WTC11 (cell line): ENCODE data around the gene SGO2. TPM values are rescaled to one million over a fixed set of nuclear protein-coding genes. Genes with fewer than 3 reads are reported as not detected.

Source experiments
- ATAC-seq: fragments of 200-7000 bp; cut with Tn5 transposase; 2 replicates; pipeline ENCODE4 v1.10.0; 2021; ENCODE audit warnings: mild to moderate bottlenecking, moderate library complexity
- CTCF ChIA-PET: fragments of 300-600 bp; sonication (Branson Sonifier 250); formaldehyde crosslinking; loops from one replicate; lab custom pipeline; 2021; ENCODE audit warnings: antibody characterized with exemption; lab: Charles Lee
- POLR2A ChIA-PET: fragments of 350-600 bp; sonication (Branson Sonifier 250); formaldehyde crosslinking; loops from one replicate; lab custom pipeline; 2021; ENCODE audit warnings: antibody characterized with exemption; lab: Charles Lee
- DNase-seq: peaks from one replicate; pipeline ENCODE4 v3.0.0; 2021; ENCODE audit warnings: low spot score
- H3K27ac Mint-ChIP-seq: 2 replicates; pipeline ENCODE4 v1.8.0; 2021; ENCODE audit warnings: mixed read lengths
- H3K27me3 Mint-ChIP-seq: 2 replicates; pipeline ENCODE4 v1.8.0; 2021; ENCODE audit warnings: low read depth, mild to moderate bottlenecking, moderate library complexity, mixed read lengths
- H3K36me3 Mint-ChIP-seq: 2 replicates; pipeline ENCODE4 v1.8.0; 2021; ENCODE audit warnings: mixed read lengths
- H3K4me1 Mint-ChIP-seq: 2 replicates; pipeline ENCODE4 v1.8.0; 2022; ENCODE audit warnings: mixed read lengths
- H3K4me3 Mint-ChIP-seq: 2 replicates; pipeline ENCODE4 v1.8.0; 2021; ENCODE audit warnings: mild to moderate bottlenecking, moderate library complexity, mixed read lengths
- H3K9me3 Mint-ChIP-seq: 2 replicates; pipeline ENCODE4 v1.8.0; 2021; ENCODE audit warnings: mixed read lengths
- AFF4 ChIP-seq: sonication (generic); formaldehyde crosslinking; IDR thresholded peaks from 2 replicates; pipeline ENCODE4 v1.8.1; 2023; ENCODE audit warnings: mild to moderate bottlenecking, missing genetic modification reagents, borderline replicate concordance
- CDX4 ChIP-seq: fragments of 250-450 bp; sonication (Bioruptor Pico); IDR thresholded peaks from 2 replicates; pipeline ENCODE4 v1.9.0; 2021; ENCODE audit warnings: moderate library complexity, mild to moderate bottlenecking, inconsistent platforms, borderline replicate concordance
- E2F5 ChIP-seq: sonication (generic); formaldehyde crosslinking; IDR thresholded peaks from 2 replicates; pipeline ENCODE4 v1.8.1; 2022; ENCODE audit warnings: mild to moderate bottlenecking, moderate library complexity, missing genetic modification reagents
- FOXJ3 ChIP-seq: sonication (generic); formaldehyde crosslinking; IDR thresholded peaks from 2 replicates; pipeline ENCODE4 v1.9.0; 2021; ENCODE audit warnings: missing genetic modification reagents, mild to moderate bottlenecking, borderline replicate concordance
- GTF2I ChIP-seq: fragments of 250-450 bp; sonication (Bioruptor Pico); conservative IDR thresholded peaks from 2 replicates; pipeline ENCODE4 v1.4.0; 2021; ENCODE audit warnings: mild to moderate bottlenecking
- HMGXB4 ChIP-seq: sonication (generic); formaldehyde crosslinking; IDR thresholded peaks from 2 replicates; pipeline ENCODE4 v1.8.1; 2023; ENCODE audit warnings: mild to moderate bottlenecking, moderate library complexity, missing genetic modification reagents
- JAZF1 ChIP-seq: fragments of 250-450 bp; sonication (Bioruptor Pico); IDR thresholded peaks from 2 replicates; pipeline ENCODE4 v1.9.0; 2021; ENCODE audit warnings: moderate library complexity, mild to moderate bottlenecking, inconsistent platforms
- OVOL2 ChIP-seq: fragments of 250-450 bp; sonication (Bioruptor Pico); IDR thresholded peaks from 2 replicates; pipeline ENCODE4 v1.9.0; 2021; ENCODE audit warnings: mild to moderate bottlenecking, borderline replicate concordance
- PRRX2 ChIP-seq: fragments of 250-450 bp; sonication (Bioruptor Pico); IDR thresholded peaks from 2 replicates; pipeline ENCODE4 v1.8.0; 2021; ENCODE audit warnings: mild to moderate bottlenecking
- RORB ChIP-seq: fragments of 250-450 bp; sonication (Bioruptor Pico); IDR thresholded peaks from 2 replicates; pipeline ENCODE4 v1.9.0; 2021; ENCODE audit warnings: mild to moderate bottlenecking
- SOX15 ChIP-seq: fragments of 250-450 bp; sonication (Bioruptor Pico); IDR thresholded peaks from 2 replicates; pipeline ENCODE4 v1.9.0; 2021; ENCODE audit warnings: mild to moderate bottlenecking
- SP1 ChIP-seq: sonication (generic); formaldehyde crosslinking; conservative IDR thresholded peaks from 2 replicates; pipeline ENCODE4 v1.8.1; 2022; ENCODE audit warnings: missing genetic modification reagents
- TP53 ChIP-seq: sonication (generic); formaldehyde crosslinking; IDR thresholded peaks from 2 replicates; pipeline ENCODE4 v1.8.1; 2023; ENCODE audit warnings: mild to moderate bottlenecking, missing genetic modification reagents
- ZNF263 ChIP-seq: sonication (generic); formaldehyde crosslinking; IDR thresholded peaks from 2 replicates; pipeline ENCODE4 v1.8.1; 2022; ENCODE audit warnings: low read depth, mild to moderate bottlenecking, moderate library complexity, missing genetic modification reagents
- ZNF396 ChIP-seq: fragments of 250-450 bp; sonication (Bioruptor Pico); IDR thresholded peaks from 2 replicates; pipeline ENCODE4 v1.8.0; 2021; ENCODE audit warnings: mild to moderate bottlenecking, moderate library complexity, borderline replicate concordance
- ZNF416 ChIP-seq: fragments of 250-450 bp; sonication (Bioruptor Pico); IDR thresholded peaks from 2 replicates; pipeline ENCODE4 v1.9.0; 2021; ENCODE audit warnings: mild to moderate bottlenecking, inconsistent platforms
- total RNA-seq: library from RNA; stranded (reverse); gene quantifications from 3 replicates; pipeline ENCODE4 v1.2.3, GENCODE V29; 2021
- TF ChIP-seq, protein P1 (sequence below): sonication (generic); formaldehyde crosslinking; IDR thresholded peaks from 2 replicates; pipeline ENCODE4 v1.8.1; 2023; ENCODE audit warnings: mild to moderate bottlenecking, missing genetic modification reagents

The SGO2 gene
- total RNA-seq, 1 experiment from 2014 or later = 34.1 TPM

GRCh38 chr2:200498402-200499162 is 27.4 kb upstream of the SGO2 start:
- DNase-seq (no peak), ATAC-seq (no peak)
- Mint-ChIP-seq H3K4me1 (no peaks in the 10 kb centered on the region), H3K27ac (no peak overlapping the region), H3K9me3 (peaks cover 3% of the 10 kb centered on the region), H3K36me3 (peaks cover 11% of the 10 kb centered on the region), H3K4me3 (no peak overlapping the region), H3K27me3 (no peaks in the 10 kb centered on the region)
- TF ChIP-seq JAZF1 (CRISPR knock-in tag) (no peak), ZNF416 (no peak), TP53 (CRISPR knock-in tag) (no peak)
- CTCF ChIA-PET = interaction anchor here (1.8 to 2.0 kb wide), 3 partner anchors 11 to 525 kb away, joined by 5 to 6 read pairs (median 5); partner anchors contain the start of gene KCTD18
- POLR2A ChIA-PET = no interaction called here

DNA sequence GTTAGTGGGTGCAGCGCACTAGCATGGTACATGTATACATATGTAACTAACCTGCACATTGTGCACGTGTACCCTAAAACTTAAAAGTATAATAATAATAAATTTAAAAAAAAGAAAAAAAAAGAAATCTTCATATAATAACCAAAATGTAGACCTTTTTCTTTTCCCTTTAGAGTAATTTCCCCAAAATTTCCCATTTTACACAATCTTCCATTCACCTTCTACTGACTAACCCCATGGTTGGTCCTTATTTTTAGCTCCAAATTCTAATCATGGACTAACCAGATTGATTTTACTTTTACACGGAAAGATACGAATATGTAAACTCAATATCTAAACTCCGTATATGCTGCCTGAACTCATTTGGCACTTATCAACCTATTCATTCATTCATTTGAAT is 23.8 kb upstream of the SGO2 start:
- Mint-ChIP-seq H3K36me3 (peaks cover 9% of the 10 kb centered on the region), H3K9me3 (peaks cover 3% of the 10 kb centered on the region), H3K4me3 (no peak overlapping the region), H3K27me3 (no peaks in the 10 kb centered on the region), H3K27ac (no peak overlapping the region), H3K4me1 (no peaks in the 10 kb centered on the region)
- POLR2A ChIA-PET = no interaction called here
- CTCF ChIA-PET = interaction anchor here (1.2 kb wide), 1 partner anchor 19 kb away, joined by 5 read pairs; no protein-coding TSS in a partner anchor
- no peak for DNase-seq
- ATAC-seq = no peak
- TF ChIP-seq RORB (CRISPR knock-in tag) (no peak), PRRX2 (no peak), SP1 (no peak), GTF2I (no peak), HMGXB4 (no peak), AFF4 (CRISPR knock-in tag) (no peak), E2F5 (CRISPR knock-in tag) (no peak), ZNF263 (CRISPR knock-in tag) (no peak), SOX15 (CRISPR knock-in tag) (no peak), ZNF396 (no peak), OVOL2 (no peak), FOXJ3 (CRISPR knock-in tag) (no peak), CDX4 (CRISPR knock-in tag) (no peak)
- TF ChIP-seq, protein P1, sequence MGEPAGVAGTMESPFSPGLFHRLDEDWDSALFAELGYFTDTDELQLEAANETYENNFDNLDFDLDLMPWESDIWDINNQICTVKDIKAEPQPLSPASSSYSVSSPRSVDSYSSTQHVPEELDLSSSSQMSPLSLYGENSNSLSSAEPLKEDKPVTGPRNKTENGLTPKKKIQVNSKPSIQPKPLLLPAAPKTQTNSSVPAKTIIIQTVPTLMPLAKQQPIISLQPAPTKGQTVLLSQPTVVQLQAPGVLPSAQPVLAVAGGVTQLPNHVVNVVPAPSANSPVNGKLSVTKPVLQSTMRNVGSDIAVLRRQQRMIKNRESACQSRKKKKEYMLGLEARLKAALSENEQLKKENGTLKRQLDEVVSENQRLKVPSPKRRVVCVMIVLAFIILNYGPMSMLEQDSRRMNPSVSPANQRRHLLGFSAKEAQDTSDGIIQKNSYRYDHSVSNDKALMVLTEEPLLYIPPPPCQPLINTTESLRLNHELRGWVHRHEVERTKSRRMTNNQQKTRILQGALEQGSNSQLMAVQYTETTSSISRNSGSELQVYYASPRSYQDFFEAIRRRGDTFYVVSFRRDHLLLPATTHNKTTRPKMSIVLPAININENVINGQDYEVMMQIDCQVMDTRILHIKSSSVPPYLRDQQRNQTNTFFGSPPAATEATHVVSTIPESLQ (CRISPR knock-in tag) = no peak
